ENCODE data around the gene WDR59.
"Not testable (repeated sequence)": the region's sequence is repeated elsewhere in the genome, so short reads cannot be mapped to it uniquely, and the experiment has no call there.

The WDR59 gene

GRCh38 chr16:74862743-74863244, 122.1 kb downstream of the WDR59 start:
- DNase-seq (ENCODE audit: extremely low spot score) = peak; percentile 58
- ChIA-PET POLR2A (interaction anchor here (1.5 kb wide), 1 partner anchor 48 kb away, joined by 4 read pairs; no protein-coding TSS in a partner anchor), CTCF (interaction anchor here (0.5 to 2.9 kb wide), 31 partner anchors 9 to 277 kb away, joined by 3 to 30 read pairs (median 4); partner anchors contain the start of genes FA2H and RFWD3)
- no peak for TF ChIP-seq NFRKB (IDR thresholded peaks at IDR 0.05)
- TF ChIP-seq FOXA1 (IDR thresholded peaks at IDR 0.05) = no peak
- no peak for TF ChIP-seq CTBP1 (IDR thresholded peaks at IDR 0.05; ENCODE audit: borderline replicate concordance)
- no peak for TF ChIP-seq L3MBTL2 (conservative IDR thresholded peaks at IDR 0.05)
- TF ChIP-seq FOXM1 (IDR thresholded peaks at IDR 0.05; ENCODE audit: borderline replicate concordance) = no peak
- TF ChIP-seq HDGF (IDR thresholded peaks at IDR 0.05; ENCODE audit: borderline replicate concordance) = no peak
- no peak for TF ChIP-seq BHLHE40 (IDR thresholded peaks at IDR 0.05; ENCODE audit: borderline replicate concordance)
- no peak for TF ChIP-seq FOXK2 (IDR thresholded peaks at IDR 0.05)
- no peak for TF ChIP-seq PKNOX1 (IDR thresholded peaks at IDR 0.05)
- TF ChIP-seq TARDBP (IDR thresholded peaks at IDR 0.05) = no peak

- TF ChIP-seq BHLHE40 (IDR thresholded peaks at IDR 0.05; ENCODE audit: borderline replicate concordance) (no peak), SUZ12 (IDR thresholded peaks at IDR 0.05) (no peak), L3MBTL2 (conservative IDR thresholded peaks at IDR 0.05) (no peak), NFRKB (IDR thresholded peaks at IDR 0.05) (no peak)
- POLR2A ChIA-PET = interaction anchor here (0.8 kb wide), 1 partner anchor 132 kb away, joined by 3 read pairs; the partner anchor contains the start of gene WDR59
- no peak for DNase-seq (ENCODE audit: extremely low spot score)
- CTCF ChIA-PET = interaction anchor here (1.9 kb wide), 1 partner anchor 10 kb away, joined by 16 read pairs; no protein-coding TSS in a partner anchor
Measured at GRCh38 chr16:74852500-74852875, 132.4 kb downstream of the WDR59 start.

GRCh38 chr16:74850027-74850426, 134.9 kb downstream of the WDR59 start:
- DNase-seq (ENCODE audit: extremely low spot score) = no peak
- TF ChIP-seq HDGF (IDR thresholded peaks at IDR 0.05; ENCODE audit: borderline replicate concordance) (no peak), L3MBTL2 (conservative IDR thresholded peaks at IDR 0.05) (no peak), SP1 (IDR thresholded peaks at IDR 0.05) (no peak), FOXK2 (IDR thresholded peaks at IDR 0.05) (no peak), TARDBP (IDR thresholded peaks at IDR 0.05) (no peak), SUZ12 (IDR thresholded peaks at IDR 0.05) (no peak), NFRKB (IDR thresholded peaks at IDR 0.05) (no peak), ELF4 (IDR thresholded peaks at IDR 0.05) (no peak), ARNT (IDR thresholded peaks at IDR 0.05) (no peak), PKNOX1 (IDR thresholded peaks at IDR 0.05) (no peak), CTBP1 (IDR thresholded peaks at IDR 0.05; ENCODE audit: borderline replicate concordance) (no peak)
- ChIA-PET POLR2A (no interaction called here), CTCF (no interaction called here)

GRCh38 chr16:74847202-74847601, 137.7 kb downstream of the WDR59 start:
- TF ChIP-seq PKNOX1 (IDR thresholded peaks at IDR 0.05) (no peak), TARDBP (IDR thresholded peaks at IDR 0.05) (no peak), ARNT (IDR thresholded peaks at IDR 0.05) (no peak), SUZ12 (IDR thresholded peaks at IDR 0.05) (no peak)
- ChIA-PET POLR2A (no interaction called here), CTCF (interaction anchor here (0.6 to 1.0 kb wide), 2 partner anchors 16 to 250 kb away, joined by 3 to 5 read pairs; no protein-coding TSS in a partner anchor)
- DNase-seq (ENCODE audit: extremely low spot score) = no peak

- ChIA-PET POLR2A (no interaction called here), CTCF (interaction anchor here (0.9 kb wide), 1 partner anchor 16 kb away, joined by 3 read pairs; no protein-coding TSS in a partner anchor)
- TF ChIP-seq FOXA1 (IDR thresholded peaks at IDR 0.05) = no peak
- TF ChIP-seq ARNT (IDR thresholded peaks at IDR 0.05) = no peak
- no peak for DNase-seq (ENCODE audit: extremely low spot score)
Measured at GRCh38 chr16:74846714-74847113, 138.2 kb downstream of the WDR59 start.

- DNase-seq (ENCODE audit: extremely low spot score) = no peak
- ChIA-PET POLR2A (interaction anchor here (0.6 kb wide), 1 partner anchor 77 kb away, joined by 3 read pairs; no protein-coding TSS in a partner anchor), CTCF (no interaction called here)
- TF ChIP-seq FOXM1 (IDR thresholded peaks at IDR 0.05; ENCODE audit: borderline replicate concordance) = no peak
- TF ChIP-seq PKNOX1 (IDR thresholded peaks at IDR 0.05) = no peak
- TF ChIP-seq FOXK2 (IDR thresholded peaks at IDR 0.05) = no peak
- no peak for TF ChIP-seq L3MBTL2 (conservative IDR thresholded peaks at IDR 0.05)
- TF ChIP-seq ELF4 (IDR thresholded peaks at IDR 0.05) = no peak
- no peak for TF ChIP-seq ZNF384 (IDR thresholded peaks at IDR 0.05)
- TF ChIP-seq FOXA1 (IDR thresholded peaks at IDR 0.05) = no peak
- no peak for TF ChIP-seq SP1 (IDR thresholded peaks at IDR 0.05)
- TF ChIP-seq SUZ12 (IDR thresholded peaks at IDR 0.05) = no peak
- TF ChIP-seq CTBP1 (IDR thresholded peaks at IDR 0.05; ENCODE audit: borderline replicate concordance) = no peak
Measured at GRCh38 chr16:74844041-74844980, 140.6 kb downstream of the WDR59 start.

- DNase-seq (ENCODE audit: extremely low spot score); CTCF ChIA-PET; POLR2A ChIA-PET: not testable (repeated sequence)
Measured at GRCh38 chr16:74843381-74844035, 141.4 kb downstream of the WDR59 start.
